OCI-LY7 (cell line): Measurements from ENCODE around the gene USP30.

ENCODE experiments used
- EZH2phosphoT487 ChIP-seq: fragments of 200-600 bp; sonication (generic); IDR thresholded peaks from 2 replicates; pipeline ENCODE4 v1.6.1; 2018; ENCODE audit warnings: low read depth, borderline replicate concordance, mild to moderate bottlenecking, mixed run types, antibody characterized with exemption, low read length, moderate library complexity, mixed read lengths
- TF ChIP-seq, protein P1 (sequence below): fragments of 200-600 bp; sonication (generic); conservative IDR thresholded peaks from 2 replicates; pipeline ENCODE4 v1.5.1; 2014; ENCODE audit warnings: mild to moderate bottlenecking, antibody characterized with exemption, low read length, moderate library complexity, mixed read lengths

DNA sequence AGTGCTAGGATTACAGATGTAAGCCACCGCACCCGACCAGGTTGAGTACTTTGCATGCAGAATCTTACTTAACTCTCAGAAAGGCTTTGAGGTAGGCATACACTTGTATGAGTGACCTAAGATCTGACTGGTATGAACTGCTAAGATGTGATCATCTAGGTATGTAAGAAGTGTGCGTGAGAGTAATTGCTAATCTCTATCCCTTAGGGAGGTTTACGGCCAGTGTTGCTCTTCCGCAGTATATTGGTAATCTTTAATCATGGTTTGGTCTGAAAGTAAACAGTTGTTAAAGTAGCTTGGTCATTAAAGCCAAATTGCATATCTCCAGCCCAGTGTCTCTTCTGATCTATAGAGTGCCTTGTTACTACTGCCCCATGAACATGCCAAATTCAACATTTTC, 52.8 kb downstream of the USP30 start:
- TF ChIP-seq, protein P1, sequence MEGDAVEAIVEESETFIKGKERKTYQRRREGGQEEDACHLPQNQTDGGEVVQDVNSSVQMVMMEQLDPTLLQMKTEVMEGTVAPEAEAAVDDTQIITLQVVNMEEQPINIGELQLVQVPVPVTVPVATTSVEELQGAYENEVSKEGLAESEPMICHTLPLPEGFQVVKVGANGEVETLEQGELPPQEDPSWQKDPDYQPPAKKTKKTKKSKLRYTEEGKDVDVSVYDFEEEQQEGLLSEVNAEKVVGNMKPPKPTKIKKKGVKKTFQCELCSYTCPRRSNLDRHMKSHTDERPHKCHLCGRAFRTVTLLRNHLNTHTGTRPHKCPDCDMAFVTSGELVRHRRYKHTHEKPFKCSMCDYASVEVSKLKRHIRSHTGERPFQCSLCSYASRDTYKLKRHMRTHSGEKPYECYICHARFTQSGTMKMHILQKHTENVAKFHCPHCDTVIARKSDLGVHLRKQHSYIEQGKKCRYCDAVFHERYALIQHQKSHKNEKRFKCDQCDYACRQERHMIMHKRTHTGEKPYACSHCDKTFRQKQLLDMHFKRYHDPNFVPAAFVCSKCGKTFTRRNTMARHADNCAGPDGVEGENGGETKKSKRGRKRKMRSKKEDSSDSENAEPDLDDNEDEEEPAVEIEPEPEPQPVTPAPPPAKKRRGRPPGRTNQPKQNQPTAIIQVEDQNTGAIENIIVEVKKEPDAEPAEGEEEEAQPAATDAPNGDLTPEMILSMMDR: no peak
- TF ChIP-seq EZH2phosphoT487: no peak
